WERI-Rb-1 (cell line): ENCODE results near the gene CACNA1E.

ENCODE experiments used
- DNase-seq: peaks from one replicate; pipeline ENCODE4 v3.0.0-alpha.2; 2020
- H3K27ac ChIP-seq: fragments of 250-450 bp; sonication (Bioruptor Pico); 2 replicates; pipeline ENCODE4 v1.5.1; 2020; ENCODE audit warnings: mild to moderate bottlenecking, moderate library complexity
- H3K27me3 ChIP-seq: fragments of 250-450 bp; sonication (Bioruptor Pico); 2 replicates; pipeline ENCODE4 v1.5.1; 2021; ENCODE audit warnings: mild to moderate bottlenecking, low read depth, moderate library complexity; ENCODE audit not compliant: insufficient read depth, severe bottlenecking
- H3K36me3 ChIP-seq: fragments of 250-450 bp; sonication (Bioruptor Pico); 2 replicates; pipeline ENCODE4 v1.5.1; 2020; ENCODE audit warnings: mild to moderate bottlenecking, moderate library complexity
- H3K4me3 ChIP-seq: 2 replicates; pipeline ENCODE4 v1.5.1; 2011; ENCODE audit warnings: low read depth, mild to moderate bottlenecking, control low read depth, low read length
- H3K9me3 ChIP-seq: fragments of 250-450 bp; sonication (Bioruptor Pico); 2 replicates; pipeline ENCODE4 v1.5.1; 2021; ENCODE audit warnings: mild to moderate bottlenecking, moderate library complexity; ENCODE audit not compliant: severe bottlenecking
- CTCF ChIP-seq: IDR thresholded peaks from 2 replicates; pipeline ENCODE4 v1.5.1; 2011; ENCODE audit warnings: low read depth, mild to moderate bottlenecking, control low read depth, inconsistent platforms, low read length

Gene CACNA1E

DNA sequence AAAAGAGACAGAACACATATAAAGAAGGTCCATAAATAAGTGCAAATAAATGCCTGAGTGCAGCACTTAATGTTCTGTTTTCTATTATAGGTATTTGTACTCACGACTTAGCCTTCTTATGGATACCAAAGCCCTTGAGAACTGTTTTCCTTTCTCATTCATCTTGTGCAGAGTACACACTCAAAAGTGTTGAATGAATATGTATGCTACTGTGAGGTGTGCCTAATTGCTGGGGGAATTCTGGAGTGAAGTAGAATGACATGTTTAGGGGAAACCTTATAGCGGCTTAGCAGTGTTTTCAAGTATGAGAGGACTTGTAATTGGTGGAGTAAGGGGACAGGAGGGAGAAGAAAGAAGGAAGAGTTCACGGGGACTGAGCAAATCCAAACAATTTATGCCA is 157.6 kb downstream of the CACNA1E start:
- DNase-seq, result no peak
- Histone ChIP-seq H3K27ac (no peak overlapping the region), H3K36me3 (no peaks in the 10 kb centered on the region), H3K4me3 (no peak overlapping the region), H3K27me3 (no peaks in the 10 kb centered on the region), H3K9me3 (no peaks in the 10 kb centered on the region)
- no peak for TF ChIP-seq CTCF

- no peaks in the 10 kb centered on the region for H3K36me3 ChIP-seq
- H3K9me3 ChIP-seq, result no peaks in the 10 kb centered on the region
- no peaks in the 10 kb centered on the region for H3K27me3 ChIP-seq
- no peak overlapping the region for H3K27ac ChIP-seq
- TF ChIP-seq CTCF, result no peak
- H3K4me3 ChIP-seq, result no peak overlapping the region
- DNase-seq, result no peak
Observed at GRCh38 chr1:181643631-181644030, 160.3 kb downstream of the CACNA1E start.

- TF ChIP-seq CTCF, result no peak
- Histone ChIP-seq H3K36me3 (no peaks in the 10 kb centered on the region), H3K27me3 (no peaks in the 10 kb centered on the region), H3K27ac (no peak overlapping the region), H3K4me3 (no peak overlapping the region), H3K9me3 (no peaks in the 10 kb centered on the region)
- DNase-seq, result no peak
Observed at GRCh38 chr1:181645171-181645570, 161.9 kb downstream of the CACNA1E start.

- H3K4me3 ChIP-seq, result no peak overlapping the region
- no peak overlapping the region for H3K27ac ChIP-seq
- TF ChIP-seq CTCF, result no peak
- H3K27me3 ChIP-seq, result no peaks in the 10 kb centered on the region
- no peak for DNase-seq
- no peaks in the 10 kb centered on the region for H3K9me3 ChIP-seq
- no peaks in the 10 kb centered on the region for H3K36me3 ChIP-seq
Observed at GRCh38 chr1:181646710-181647109, 163.4 kb downstream of the CACNA1E start.

- no peak for DNase-seq
- Histone ChIP-seq H3K27me3 (no peaks in the 10 kb centered on the region), H3K4me3 (no peak overlapping the region), H3K36me3 (no peaks in the 10 kb centered on the region), H3K27ac (no peak overlapping the region), H3K9me3 (no peaks in the 10 kb centered on the region)
- no peak for TF ChIP-seq CTCF
Observed at GRCh38 chr1:181647314-181648035, 164.2 kb downstream of the CACNA1E start.

- H3K27me3 ChIP-seq, result no peaks in the 10 kb centered on the region
- TF ChIP-seq CTCF, result no peak
Observed at GRCh38 chr1:181651276-181651675, 168.0 kb downstream of the CACNA1E start.

More at GRCh38 chr1:181651276-181651675, 168.0 kb downstream of the CACNA1E start:
- H3K9me3 ChIP-seq, result no peaks in the 10 kb centered on the region
- DNase-seq, result no peak
- H3K36me3 ChIP-seq, result no peaks in the 10 kb centered on the region
- H3K4me3 ChIP-seq, result no peak overlapping the region
- H3K27ac ChIP-seq, result no peak overlapping the region
